ENCODE measurements around the gene PIK3C2A. TPM values are rescaled to one million over a fixed set of nuclear protein-coding genes. Genes with fewer than 3 reads are reported as not detected.

PIK3C2A gene, protein sequence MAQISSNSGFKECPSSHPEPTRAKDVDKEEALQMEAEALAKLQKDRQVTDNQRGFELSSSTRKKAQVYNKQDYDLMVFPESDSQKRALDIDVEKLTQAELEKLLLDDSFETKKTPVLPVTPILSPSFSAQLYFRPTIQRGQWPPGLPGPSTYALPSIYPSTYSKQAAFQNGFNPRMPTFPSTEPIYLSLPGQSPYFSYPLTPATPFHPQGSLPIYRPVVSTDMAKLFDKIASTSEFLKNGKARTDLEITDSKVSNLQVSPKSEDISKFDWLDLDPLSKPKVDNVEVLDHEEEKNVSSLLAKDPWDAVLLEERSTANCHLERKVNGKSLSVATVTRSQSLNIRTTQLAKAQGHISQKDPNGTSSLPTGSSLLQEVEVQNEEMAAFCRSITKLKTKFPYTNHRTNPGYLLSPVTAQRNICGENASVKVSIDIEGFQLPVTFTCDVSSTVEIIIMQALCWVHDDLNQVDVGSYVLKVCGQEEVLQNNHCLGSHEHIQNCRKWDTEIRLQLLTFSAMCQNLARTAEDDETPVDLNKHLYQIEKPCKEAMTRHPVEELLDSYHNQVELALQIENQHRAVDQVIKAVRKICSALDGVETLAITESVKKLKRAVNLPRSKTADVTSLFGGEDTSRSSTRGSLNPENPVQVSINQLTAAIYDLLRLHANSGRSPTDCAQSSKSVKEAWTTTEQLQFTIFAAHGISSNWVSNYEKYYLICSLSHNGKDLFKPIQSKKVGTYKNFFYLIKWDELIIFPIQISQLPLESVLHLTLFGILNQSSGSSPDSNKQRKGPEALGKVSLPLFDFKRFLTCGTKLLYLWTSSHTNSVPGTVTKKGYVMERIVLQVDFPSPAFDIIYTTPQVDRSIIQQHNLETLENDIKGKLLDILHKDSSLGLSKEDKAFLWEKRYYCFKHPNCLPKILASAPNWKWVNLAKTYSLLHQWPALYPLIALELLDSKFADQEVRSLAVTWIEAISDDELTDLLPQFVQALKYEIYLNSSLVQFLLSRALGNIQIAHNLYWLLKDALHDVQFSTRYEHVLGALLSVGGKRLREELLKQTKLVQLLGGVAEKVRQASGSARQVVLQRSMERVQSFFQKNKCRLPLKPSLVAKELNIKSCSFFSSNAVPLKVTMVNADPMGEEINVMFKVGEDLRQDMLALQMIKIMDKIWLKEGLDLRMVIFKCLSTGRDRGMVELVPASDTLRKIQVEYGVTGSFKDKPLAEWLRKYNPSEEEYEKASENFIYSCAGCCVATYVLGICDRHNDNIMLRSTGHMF (N-terminal part only)
- 63.1 and 73.4 TPM in 2 replicates for total RNA-seq

- H3K4me3 ChIP-seq (ENCODE audit: low read depth, low read length): peak within 1 kb of the TSS; percentile 89
- no peak for TF ChIP-seq CTCF (IDR thresholded peaks at IDR 0.05; ENCODE audit: insufficient read depth, low read depth, low read length)
- peak; percentile 95 for DNase-seq (ENCODE audit: low read depth)
These were observed at the start of gene PIK3C2A for GRCh38 chr11:17207317-17208256. PIK3C2A (minus strand) TSS chr11:17207986; CDS start chr11:17169741, 38,245 bp downstream.

DNA sequence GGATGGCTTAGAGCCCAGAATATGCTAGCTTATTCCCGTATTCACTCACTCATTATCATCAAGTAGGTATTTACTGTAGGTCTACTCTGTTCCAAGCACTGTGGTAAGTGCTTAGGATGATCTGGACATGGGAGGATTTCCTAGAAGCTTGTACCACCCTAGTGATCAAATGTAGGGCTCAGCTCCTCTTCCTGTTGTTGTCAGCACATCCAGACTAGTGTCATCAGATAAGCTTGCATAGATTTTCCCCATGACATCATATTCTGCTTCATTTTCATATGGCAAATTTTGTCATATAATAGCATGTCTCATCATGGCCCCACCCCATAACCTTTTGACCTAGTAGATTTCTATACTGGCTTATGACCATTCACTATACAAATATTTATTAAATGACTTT is 49.4 kb upstream of the PIK3C2A start:
- no peak for TF ChIP-seq CTCF (IDR thresholded peaks at IDR 0.05; ENCODE audit: insufficient read depth, low read depth, low read length)
- peak; percentile 68 for DNase-seq (ENCODE audit: low read depth)
- no peak overlapping the region for H3K4me3 ChIP-seq (ENCODE audit: low read depth, low read length)

- DNase-seq (ENCODE audit: low read depth): peak; percentile 98
- no peak overlapping the region for H3K4me3 ChIP-seq (ENCODE audit: low read depth, low read length)
- TF ChIP-seq CTCF (IDR thresholded peaks at IDR 0.05; ENCODE audit: insufficient read depth, low read depth, low read length): no peak
These were observed 48.7 kb upstream of the PIK3C2A start for GRCh38 chr11:17256512-17256911.

DNA sequence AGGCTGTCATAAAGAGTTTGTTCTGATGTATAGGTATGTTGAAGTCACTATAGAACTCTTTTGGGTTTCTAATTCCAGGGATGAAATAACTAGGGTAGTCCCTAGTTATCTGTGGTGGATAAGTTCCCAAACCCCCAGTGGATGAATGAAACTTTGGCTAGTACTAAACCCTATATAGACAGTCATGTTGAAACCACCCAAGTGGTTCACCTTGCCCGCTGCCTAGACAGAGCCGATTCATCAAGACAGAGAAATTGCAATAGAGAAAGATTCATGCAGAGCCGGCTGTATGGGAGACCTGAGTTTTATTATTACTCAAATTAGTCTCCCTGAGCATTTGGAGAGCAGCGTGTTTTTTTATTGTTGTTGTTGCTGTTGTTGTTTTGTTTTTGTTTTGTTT is 44.9 kb upstream of the PIK3C2A start:
- no peak for TF ChIP-seq CTCF (IDR thresholded peaks at IDR 0.05; ENCODE audit: insufficient read depth, low read depth, low read length)
- no peak for DNase-seq (ENCODE audit: low read depth)

DNA sequence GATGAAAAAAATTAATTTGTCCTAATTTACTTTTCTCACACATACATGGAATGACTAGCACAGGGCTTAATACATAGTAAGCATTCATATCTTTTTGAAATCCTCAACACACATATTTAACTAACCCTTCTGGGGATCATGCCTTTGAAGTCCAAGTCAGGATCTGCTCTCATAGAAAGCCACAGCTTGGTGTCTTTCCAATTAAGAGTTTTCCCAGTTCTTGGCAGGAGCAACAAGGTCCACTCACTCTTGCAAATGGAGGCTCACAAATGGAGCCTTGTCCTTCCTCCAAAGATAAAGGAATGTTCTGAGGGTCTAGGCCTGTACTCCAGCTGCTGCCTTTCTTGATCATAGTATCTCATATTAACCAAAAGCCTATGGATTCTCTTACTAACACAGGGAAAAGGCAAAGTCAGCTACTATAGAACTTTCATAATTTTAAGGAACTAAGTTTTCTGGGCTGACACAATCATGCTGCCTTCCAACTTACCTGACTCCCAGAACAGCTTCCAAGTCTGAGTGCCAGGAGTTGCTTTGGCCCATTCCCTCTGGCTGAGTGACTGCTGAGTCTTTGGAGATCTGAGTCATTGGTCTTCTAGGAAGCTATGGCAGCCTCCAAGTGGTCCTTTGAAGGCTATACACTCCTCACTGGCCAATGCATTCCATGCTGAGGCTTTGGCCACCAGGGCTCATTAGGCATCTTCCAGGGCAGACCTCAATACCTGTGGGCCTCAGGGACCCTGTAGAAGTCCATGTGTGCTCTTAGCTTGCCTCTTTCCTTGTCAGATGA is 43.0 kb upstream of the PIK3C2A start:
- DNase-seq (ENCODE audit: low read depth): no peak
- no peak overlapping the region for H3K4me3 ChIP-seq (ENCODE audit: low read depth, low read length)
- TF ChIP-seq CTCF (IDR thresholded peaks at IDR 0.05; ENCODE audit: insufficient read depth, low read depth, low read length): no peak

More for the DNA sequence above, 44.9 kb upstream of the PIK3C2A start:
- no peak overlapping the region for H3K4me3 ChIP-seq (ENCODE audit: low read depth, low read length)

Data from fibroblast of villous mesenchyme (primary cell).